H1 (cell line): ENCODE results near the gene COLQ. TPM values are rescaled to one million over a fixed set of nuclear protein-coding genes. Genes with fewer than 3 reads are reported as not detected.

ENCODE experiments used
- CTCF ChIA-PET: fragments of 300-600 bp; sonication (Branson Sonifier 250); formaldehyde crosslinking; loops from one replicate; lab custom pipeline; 2021; ENCODE audit not compliant: partially characterized antibody; lab: Charles Lee
- POLR2A ChIA-PET: fragments of 300-600 bp; sonication (Branson Sonifier 250); formaldehyde crosslinking; loops from one replicate; lab custom pipeline; 2021; ENCODE audit warnings: inconsistent platforms; ENCODE audit not compliant: partially characterized antibody; lab: Charles Lee
- DNase-seq, 2 experiments: peaks; one replicate each; pipeline versions ENCODE4 v3.0.0 to v3.0.0-alpha.2; 2010 to 2022; ENCODE audit warnings: low spot score in 2 of 2, low read depth in 1 of 2, mixed read lengths in 1 of 2
- FAIRE-seq: peaks from 2 replicates; lab custom pipeline; 2011; peaks lifted over from hg19 to GRCh38; lab: Jason Lieb, UNC
- H2AFZ ChIP-seq: 2 replicates; pipeline ENCODE4 v1.8.1; 2012; ENCODE audit warnings: low read length, inconsistent platforms
- H2AK5ac ChIP-seq: 2 replicates; pipeline ENCODE4 v1.6.1; 2013; ENCODE audit warnings: low read depth, low read length
- H2BK120ac ChIP-seq: replicated peaks from 2 replicates; pipeline ENCODE3; 2013; ENCODE audit warnings: low read depth, low read length, inconsistent platforms
- H2BK12ac ChIP-seq: 2 replicates; pipeline ENCODE4 v1.6.1; 2013; ENCODE audit warnings: low read depth, low read length
- H2BK15ac ChIP-seq: 2 replicates; pipeline ENCODE4 v1.6.1; 2013; ENCODE audit warnings: low read length
- H2BK20ac ChIP-seq: 2 replicates; pipeline ENCODE4 v1.6.1; 2013; ENCODE audit warnings: low read length
- H2BK5ac ChIP-seq: 2 replicates; pipeline ENCODE4 v1.6.1; 2013; ENCODE audit warnings: low read depth, low read length
- H3K14ac ChIP-seq: 2 replicates; pipeline ENCODE4 v1.6.1; 2013; ENCODE audit warnings: inconsistent platforms; ENCODE audit not compliant: insufficient read length
- H3K18ac ChIP-seq: 2 replicates; pipeline ENCODE4 v1.6.1; 2013; ENCODE audit warnings: low read length; ENCODE audit errors: extremely low read depth
- H3K23ac ChIP-seq: 2 replicates; pipeline ENCODE4 v1.6.1; 2013; ENCODE audit warnings: inconsistent platforms; ENCODE audit not compliant: insufficient read length
- H3K23me2 ChIP-seq: 2 replicates; pipeline ENCODE4 v1.6.1; 2013; ENCODE audit warnings: low read depth, low read length
- H3K27ac ChIP-seq: 2 replicates; pipeline ENCODE4 v1.6.1; 2011; ENCODE audit warnings: low read depth, low read length, inconsistent platforms
- H3K27me3 ChIP-seq, 4 experiments: replicated peaks in 1 of 4; 1 replicate in 1 of 4; 2 replicates in 3 of 4; pipeline versions ENCODE4 v1.6.1 to v1.8.1; 2011 to 2013; ENCODE audit warnings: low read length in 3 of 4, mild to moderate bottlenecking in 3 of 4, inconsistent platforms in 2 of 4, mixed read lengths in 2 of 4, moderate library complexity in 1 of 4; ENCODE audit not compliant: control insufficient read depth in 3 of 4, insufficient read depth in 3 of 4; ENCODE audit errors: extremely low read depth in 1 of 4
- H3K36me3 ChIP-seq, 4 experiments: 2 replicates each; pipeline versions ENCODE4 v1.6.1 to v1.8.1; 2011 to 2013; ENCODE audit warnings: mild to moderate bottlenecking in 4 of 4, low read length in 3 of 4, moderate library complexity in 2 of 4, control low read depth in 1 of 4, inconsistent platforms in 1 of 4; ENCODE audit not compliant: insufficient read depth in 4 of 4, control insufficient read depth in 2 of 4
- H3K4ac ChIP-seq: replicated peaks from 2 replicates; pipeline ENCODE3; 2013; ENCODE audit warnings: low read length, low read depth, mixed read lengths, inconsistent platforms; ENCODE audit not compliant: insufficient read length
- H3K4me1 ChIP-seq, 4 experiments: replicated peaks in 1 of 4; 1 replicate in 1 of 4; 2 replicates in 3 of 4; pipeline versions ENCODE4 v1.6.1 to v1.8.1; 2011 to 2013; ENCODE audit warnings: low read length in 3 of 4, inconsistent platforms in 2 of 4, mixed read lengths in 1 of 4; ENCODE audit not compliant: insufficient read depth in 4 of 4, control insufficient read depth in 3 of 4
- H3K4me2 ChIP-seq, 2 experiments: 2 replicates each; pipeline versions ENCODE4 v1.6.1 to v1.8.1; 2011 to 2013; ENCODE audit warnings: low read depth in 2 of 2, low read length in 2 of 2, control low read depth in 1 of 2, inconsistent platforms in 1 of 2, mild to moderate bottlenecking in 1 of 2; ENCODE audit not compliant: insufficient read depth in 1 of 2
- H3K4me3 ChIP-seq, 4 experiments: fragments of 200-600, 300-600 bp in 1 of 4; sonication (generic), shearing (Covaris generic), sonication (Bioruptor Twin) in 1 of 4; 2 replicates each; pipeline versions ENCODE4 v1.5.1 to v1.8.1; 2011 to 2016; ENCODE audit warnings: low read length in 4 of 4, low read depth in 3 of 4, control low read depth in 2 of 4, inconsistent platforms in 2 of 4, mild to moderate bottlenecking in 2 of 4, mixed read lengths in 1 of 4, moderate library complexity in 1 of 4; ENCODE audit not compliant: insufficient read depth in 2 of 4; ENCODE audit errors: extremely low read depth in 1 of 4
- H3K56ac ChIP-seq: replicated peaks from 2 replicates; pipeline ENCODE3; 2013; ENCODE audit warnings: low read depth, mild to moderate bottlenecking, mixed read lengths, low read length, inconsistent platforms; ENCODE audit not compliant: insufficient read length
- H3K79me1 ChIP-seq: 2 replicates; pipeline ENCODE4 v1.6.1; 2013; ENCODE audit warnings: low read depth, low read length, control low read depth
- H3K79me2 ChIP-seq, 2 experiments: 2 replicates each; pipeline versions ENCODE4 v1.6.1 to v1.8.1; 2012 to 2013; ENCODE audit warnings: low read length in 2 of 2, mild to moderate bottlenecking in 2 of 2, inconsistent platforms in 1 of 2; ENCODE audit not compliant: insufficient read depth in 2 of 2, control insufficient read depth in 1 of 2
- H3K9ac ChIP-seq, 4 experiments: replicated peaks in 1 of 4; 1 replicate in 1 of 4; 2 replicates in 3 of 4; pipeline versions ENCODE4 v1.6.1 to v1.8.1; 2011 to 2013; ENCODE audit warnings: low read depth in 3 of 4, low read length in 3 of 4, control low read depth in 2 of 4, mild to moderate bottlenecking in 2 of 4, moderate library complexity in 2 of 4, inconsistent platforms in 1 of 4; ENCODE audit errors: extremely low read depth in 1 of 4
- H3K9me3 ChIP-seq, 2 experiments: 2 replicates each; pipeline versions ENCODE4 v1.6.1 to v1.8.1; 2012 to 2013; ENCODE audit warnings: mild to moderate bottlenecking in 2 of 2, moderate library complexity in 2 of 2, control low read depth in 1 of 2, inconsistent platforms in 1 of 2, low read depth in 1 of 2, low read length in 1 of 2, mixed read lengths in 1 of 2; ENCODE audit not compliant: insufficient read depth in 2 of 2
- H4K20me1 ChIP-seq, 2 experiments: replicated peaks in 1 of 2; 2 replicates each; pipeline versions ENCODE3 to v1.8.1; 2011 to 2013; ENCODE audit warnings: inconsistent platforms in 2 of 2, low read length in 2 of 2, mild to moderate bottlenecking in 1 of 2; ENCODE audit not compliant: insufficient read depth in 2 of 2, control insufficient read depth in 1 of 2
- H4K5ac ChIP-seq: 2 replicates; pipeline ENCODE4 v1.6.1; 2013; ENCODE audit warnings: low read length, low read depth, mixed read lengths, inconsistent platforms; ENCODE audit not compliant: insufficient read length
- H4K8ac ChIP-seq: 2 replicates; pipeline ENCODE4 v1.8.0; 2013; ENCODE audit warnings: mild to moderate bottlenecking, moderate library complexity, low read length, inconsistent platforms; ENCODE audit not compliant: insufficient read depth; ENCODE audit errors: extremely low read depth
- H4K91ac ChIP-seq: replicated peaks from 2 replicates; pipeline ENCODE3; 2013; ENCODE audit warnings: low read length, mixed read lengths, inconsistent platforms; ENCODE audit not compliant: insufficient read length
- JUN ChIP-seq: IDR thresholded peaks from 2 replicates; pipeline ENCODE4 v1.6.1; 2011; ENCODE audit warnings: low read depth, mild to moderate bottlenecking, improper control_type of control experiment, low read length
- PHF8 ChIP-seq: fragments of 200-600 bp; sonication (generic); conservative IDR thresholded peaks from 2 replicates; pipeline ENCODE4 v1.7.1; 2012; ENCODE audit warnings: low read depth, mild to moderate bottlenecking, inconsistent platforms, low read length, moderate library complexity
- SP2 ChIP-seq: IDR thresholded peaks from 2 replicates; pipeline ENCODE4 v1.6.1; 2012; ENCODE audit warnings: mild to moderate bottlenecking, low read length, inconsistent platforms
- SRF ChIP-seq: IDR thresholded peaks from 2 replicates; pipeline ENCODE4 v1.6.1; 2011; ENCODE audit warnings: mild to moderate bottlenecking, low read depth, low read length, moderate library complexity
- SUZ12 ChIP-seq: fragments of 200-600 bp; sonication (generic); IDR thresholded peaks from 2 replicates; pipeline ENCODE4 v1.6.1; 2012; ENCODE audit warnings: mild to moderate bottlenecking, inconsistent platforms, low read length, moderate library complexity, mixed read lengths
- WGBS, 2 experiments: shearing (Covaris generic) in 1 of 2; methylation state at CpG; one replicate each; pipeline versions ENCODE4 v1.1.6 to v1.1.7; 2013 to 2015; ENCODE audit warnings: low lambda C conversion rate in 2 of 2, mixed read lengths in 2 of 2, inconsistent platforms in 1 of 2, low coverage in 1 of 2, missing lambda C conversion rate in 1 of 2; ENCODE audit not compliant: insufficient replicate concordance in 2 of 2, insufficient coverage in 1 of 2, insufficient read length in 1 of 2; ENCODE audit errors: extremely low coverage in 1 of 2, missing lambda C conversion rate in 1 of 2; 5-methylcytosine and 5-hydroxymethylcytosine counted together
- polyA plus RNA-seq, 7 experiments: library from polyadenylated mRNA; depleted of rRNA in 3 of 7; stranded (reverse) in 5 of 7; unstranded in 2 of 7; fragments of >200 nt in 5 of 7; fragments of 200-250 nt in 2 of 7; gene quantifications; 1 replicate in 5 of 7; 2 replicates in 1 of 7; 4 replicates in 1 of 7; pipeline versions ENCODE4 v1.2.1 to v1.2.3, GENCODE V29; 2011 to 2013; ENCODE audit warnings: missing spikeins in 2 of 7, mixed read lengths in 2 of 7
- total RNA-seq: library from RNA; stranded (reverse); fragmentation: NEBNext Ultra II Directional; extraction: Animal tissue kit (Norgen Biotek cat#: 25700); gene quantifications from 2 replicates; pipeline ENCODE4 v1.2.1, GENCODE V29; 2021

Gene COLQ
- total and polyA plus RNA-seq, 2 of the 8 experiments (the other 6 are each of a cell fraction or from before 2014, with no cell fraction given): 1.5 to 1.9 TPM

GRCh38 chr3:15549846-15550245 lies 28.3 kb upstream of the COLQ start:
- Histone ChIP-seq H3K79me1 (no peaks in the 10 kb centered on the region), H3K79me2 (no peaks in the 10 kb centered on the region), H3K23me2 (no peaks in the 10 kb centered on the region), H3K4ac (no peak overlapping the region), H2AFZ (no peak overlapping the region), H4K91ac (no peak overlapping the region), H3K27me3 (no peaks in the 10 kb centered on the region), H2AK5ac (no peak overlapping the region), H2BK20ac (no peak overlapping the region), H3K4me1 (no peaks in the 10 kb centered on the region), H4K5ac (no peak overlapping the region), H3K9me3 (no peaks in the 10 kb centered on the region; a peak in 1 of 4 replicates), H2BK12ac (no peak overlapping the region), H3K9ac (no peak overlapping the region), H2BK120ac (no peak overlapping the region), H3K27ac (no peak overlapping the region), H3K4me3 (no peak overlapping the region), H3K4me2 (no peak overlapping the region), H3K36me3 (peaks cover 0 to 3% (median 0%) of the 10 kb centered on the region in 4 experiments; a peak in 1 of 8 replicates), H2BK5ac (no peak overlapping the region), H4K8ac (no peak overlapping the region), H3K56ac (no peak overlapping the region), H3K23ac (no peak overlapping the region), H3K18ac (no peak overlapping the region), H2BK15ac (no peak overlapping the region), H4K20me1 (peaks cover 0 to 2% of the 10 kb centered on the region in 2 experiments), H3K14ac (no peak overlapping the region)
- no peak for FAIRE-seq
- 86% methylated on average over 6 of the region's 6 CpGs; no CpG with 5 or more reads in 1 of the 2 experiments for WGBS, 2 experiments
- TF ChIP-seq JUN (no peak), SUZ12 (no peak), PHF8 (no peak), SP2 (no peak), SRF (no peak)
- ChIA-PET CTCF (interaction anchor here (0.8 to 1.2 kb wide), 4 partner anchors 21 to 346 kb away, joined by 3 to 6 read pairs (median 3); no protein-coding TSS in a partner anchor), POLR2A (no interaction called here)
- DNase-seq: no peak
